OCI-LY3 (cell line): ENCODE results near the gene C20orf141.
"Not testable (repeated sequence)": the region's sequence is repeated elsewhere in the genome, so short reads cannot be mapped to it uniquely, and the experiment has no call there.

ENCODE experiments used
- H2AFZ ChIP-seq: fragments of 200-600, 300-600 bp; shearing (Covaris generic); 2 replicates; pipeline ENCODE4 v1.6.0; 2014; ENCODE audit warnings: antibody characterized with exemption, low read depth, low read length
- H3K27ac ChIP-seq: fragments of 200-600, 300-600 bp; sonication (generic); 2 replicates; pipeline ENCODE4 v1.5.1; 2014; ENCODE audit warnings: mild to moderate bottlenecking, low read length, moderate library complexity, mixed read lengths
- H3K27me3 ChIP-seq: fragments of 200-600, 300-600 bp; sonication (generic); 2 replicates; pipeline ENCODE4 v1.6.1; 2014; ENCODE audit warnings: low read depth, low read length, mixed read lengths
- H3K36me3 ChIP-seq: fragments of 200-600, 300-600 bp; sonication (generic); replicated peaks from 2 replicates; pipeline ENCODE3; 2014; ENCODE audit warnings: low read depth, low read length, mixed read lengths
- H3K4me1 ChIP-seq: fragments of 300-600, 200-600 bp; sonication (generic); 2 replicates; pipeline ENCODE4 v1.6.1; 2014; ENCODE audit warnings: low read length, mixed read lengths
- H3K4me2 ChIP-seq: fragments of 200-600, 300-600 bp; sonication (generic); 2 replicates; pipeline ENCODE4 v1.6.1; 2014; ENCODE audit warnings: low read length, mixed read lengths
- H3K4me3 ChIP-seq: fragments of 300-600, 200-600 bp; sonication (generic); 2 replicates; pipeline ENCODE4 v1.5.1; 2014; ENCODE audit warnings: antibody characterized with exemption, mild to moderate bottlenecking, low read length, moderate library complexity
- H3K79me2 ChIP-seq: fragments of 300-600, 200-600 bp; shearing (Covaris generic); 2 replicates; pipeline ENCODE4 v1.6.1; 2014; ENCODE audit warnings: mild to moderate bottlenecking, low read length, mixed read lengths
- H3K9ac ChIP-seq: fragments of 300-600, 200-600 bp; shearing (Covaris generic); 2 replicates; pipeline ENCODE4 v1.6.0; 2014; ENCODE audit warnings: mild to moderate bottlenecking, low read length, moderate library complexity
- H3K9me3 ChIP-seq: fragments of 200-600, 300-600 bp; shearing (Covaris generic); 2 replicates; pipeline ENCODE4 v1.6.1; 2014; ENCODE audit warnings: low read length, mixed read lengths; ENCODE audit not compliant: insufficient read depth
- H4K20me1 ChIP-seq: fragments of 200-600, 300-600 bp; sonication (generic); 2 replicates; pipeline ENCODE4 v1.6.1; 2016; ENCODE audit warnings: low read length, mixed read lengths; ENCODE audit not compliant: insufficient read depth
- EZH2phosphoT487 ChIP-seq: fragments of 200-600 bp; shearing (Covaris generic); IDR thresholded peaks from 2 replicates; pipeline ENCODE4 v1.6.1; 2018; ENCODE audit warnings: antibody characterized with exemption, mixed run types, low read depth
- TF ChIP-seq, protein P1 (sequence below): fragments of 200-600, 300-600 bp; sonication (generic); IDR thresholded peaks from 2 replicates; pipeline ENCODE4 v1.5.1; 2014; ENCODE audit warnings: antibody characterized with exemption, low read length, low read depth

The C20orf141 gene, protein sequence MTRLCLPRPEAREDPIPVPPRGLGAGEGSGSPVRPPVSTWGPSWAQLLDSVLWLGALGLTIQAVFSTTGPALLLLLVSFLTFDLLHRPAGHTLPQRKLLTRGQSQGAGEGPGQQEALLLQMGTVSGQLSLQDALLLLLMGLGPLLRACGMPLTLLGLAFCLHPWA

DNA sequence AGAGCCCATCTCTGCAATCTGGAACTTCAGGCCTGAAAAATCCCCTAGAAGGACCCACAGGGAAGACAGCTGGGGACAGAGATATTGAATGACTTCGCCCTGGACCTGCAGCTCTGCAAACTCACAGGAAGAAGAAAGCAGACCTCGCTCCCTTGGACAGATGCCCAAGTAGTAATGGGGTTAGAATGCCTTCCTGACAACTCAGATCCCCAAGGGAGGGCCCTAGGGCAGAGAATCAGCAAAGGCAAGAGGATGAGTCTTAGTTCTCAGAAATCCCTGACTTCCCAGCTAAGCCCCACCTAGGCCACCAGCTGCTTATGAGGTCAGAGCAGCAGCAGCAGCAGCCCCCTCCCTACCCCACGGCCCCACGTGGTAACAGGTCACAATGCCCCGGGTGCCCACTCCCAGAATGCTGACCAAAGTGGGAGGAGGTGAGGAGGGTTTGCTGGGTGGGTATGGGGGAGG lies at the start of gene C20orf141:
TSS of gene C20orf141 (plus strand) at position 401 of the 465 bp plus-strand sequence. CDS start 198 bp downstream, outside the sequence.
- Histone ChIP-seq H3K4me2 (no peak within 1 kb of the TSS), H4K20me1 (no peaks in the 10 kb centered on the region), H3K36me3 (no peaks in the 10 kb centered on the region), H3K79me2 (no peaks in the 10 kb centered on the region), H3K27me3 (peaks cover 8% of the 10 kb centered on the region; the same call in 1 of the 2 replicates), H3K9me3 (peaks cover 6% of the 10 kb centered on the region), H3K4me1 (no peaks in the 10 kb centered on the region), H2AFZ (no peak within 1 kb of the TSS), H3K4me3 (no peak within 1 kb of the TSS), H3K9ac (no peak within 1 kb of the TSS), H3K27ac (no peak within 1 kb of the TSS)
- no peak for TF ChIP-seq EZH2phosphoT487
- TF ChIP-seq, protein P1, sequence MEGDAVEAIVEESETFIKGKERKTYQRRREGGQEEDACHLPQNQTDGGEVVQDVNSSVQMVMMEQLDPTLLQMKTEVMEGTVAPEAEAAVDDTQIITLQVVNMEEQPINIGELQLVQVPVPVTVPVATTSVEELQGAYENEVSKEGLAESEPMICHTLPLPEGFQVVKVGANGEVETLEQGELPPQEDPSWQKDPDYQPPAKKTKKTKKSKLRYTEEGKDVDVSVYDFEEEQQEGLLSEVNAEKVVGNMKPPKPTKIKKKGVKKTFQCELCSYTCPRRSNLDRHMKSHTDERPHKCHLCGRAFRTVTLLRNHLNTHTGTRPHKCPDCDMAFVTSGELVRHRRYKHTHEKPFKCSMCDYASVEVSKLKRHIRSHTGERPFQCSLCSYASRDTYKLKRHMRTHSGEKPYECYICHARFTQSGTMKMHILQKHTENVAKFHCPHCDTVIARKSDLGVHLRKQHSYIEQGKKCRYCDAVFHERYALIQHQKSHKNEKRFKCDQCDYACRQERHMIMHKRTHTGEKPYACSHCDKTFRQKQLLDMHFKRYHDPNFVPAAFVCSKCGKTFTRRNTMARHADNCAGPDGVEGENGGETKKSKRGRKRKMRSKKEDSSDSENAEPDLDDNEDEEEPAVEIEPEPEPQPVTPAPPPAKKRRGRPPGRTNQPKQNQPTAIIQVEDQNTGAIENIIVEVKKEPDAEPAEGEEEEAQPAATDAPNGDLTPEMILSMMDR = no peak

GRCh38 chr20:2767768-2768631 lies 46.8 kb upstream of the C20orf141 start:
- Histone ChIP-seq H3K4me1 (peaks cover 9% of the 10 kb centered on the region), H3K36me3 (no peaks in the 10 kb centered on the region), H3K4me2 (no peak overlapping the region), H3K27ac (no peak overlapping the region), H2AFZ (no peak overlapping the region), H3K4me3 (no peak overlapping the region), H4K20me1 (no peaks in the 10 kb centered on the region), H3K9ac (no peak overlapping the region), H3K9me3 (no peaks in the 10 kb centered on the region), H3K79me2 (no peaks in the 10 kb centered on the region), H3K27me3 (peaks cover 45% of the 10 kb centered on the region)
- no peak for TF ChIP-seq EZH2phosphoT487
- TF ChIP-seq, protein P1 = no peak

GRCh38 chr20:2768632-2769015 lies 46.2 kb upstream of the C20orf141 start:
- Histone ChIP-seq H3K9ac (no peak overlapping the region), H3K4me1 (peaks cover 15% of the 10 kb centered on the region), H3K4me3 (no peak overlapping the region), H3K36me3 (no peaks in the 10 kb centered on the region), H3K27ac (no peak overlapping the region), H2AFZ (no peak overlapping the region), H3K27me3 (peaks cover 41% of the 10 kb centered on the region), H4K20me1 (no peaks in the 10 kb centered on the region), H3K9me3 (no peaks in the 10 kb centered on the region), H3K4me2 (no peak overlapping the region), H3K79me2 (no peaks in the 10 kb centered on the region)
- TF ChIP-seq, protein P1 = no peak
- TF ChIP-seq EZH2phosphoT487 = no peak

- H3K79me2 ChIP-seq, H3K9ac ChIP-seq, H2AFZ ChIP-seq, H3K4me3 ChIP-seq, H4K20me1 ChIP-seq, H3K27ac ChIP-seq, H3K36me3 ChIP-seq, H3K4me2 ChIP-seq, H3K9me3 ChIP-seq: not testable (repeated sequence)
- peaks cover 34% of the 10 kb centered on the region for H3K27me3 ChIP-seq
- peaks cover 15% of the 10 kb centered on the region for H3K4me1 ChIP-seq
Measured at GRCh38 chr20:2770091-2770490, 44.7 kb upstream of the C20orf141 start.
